ENCODE measurements around the gene FAM174A.

The FAM174A gene

DNA sequence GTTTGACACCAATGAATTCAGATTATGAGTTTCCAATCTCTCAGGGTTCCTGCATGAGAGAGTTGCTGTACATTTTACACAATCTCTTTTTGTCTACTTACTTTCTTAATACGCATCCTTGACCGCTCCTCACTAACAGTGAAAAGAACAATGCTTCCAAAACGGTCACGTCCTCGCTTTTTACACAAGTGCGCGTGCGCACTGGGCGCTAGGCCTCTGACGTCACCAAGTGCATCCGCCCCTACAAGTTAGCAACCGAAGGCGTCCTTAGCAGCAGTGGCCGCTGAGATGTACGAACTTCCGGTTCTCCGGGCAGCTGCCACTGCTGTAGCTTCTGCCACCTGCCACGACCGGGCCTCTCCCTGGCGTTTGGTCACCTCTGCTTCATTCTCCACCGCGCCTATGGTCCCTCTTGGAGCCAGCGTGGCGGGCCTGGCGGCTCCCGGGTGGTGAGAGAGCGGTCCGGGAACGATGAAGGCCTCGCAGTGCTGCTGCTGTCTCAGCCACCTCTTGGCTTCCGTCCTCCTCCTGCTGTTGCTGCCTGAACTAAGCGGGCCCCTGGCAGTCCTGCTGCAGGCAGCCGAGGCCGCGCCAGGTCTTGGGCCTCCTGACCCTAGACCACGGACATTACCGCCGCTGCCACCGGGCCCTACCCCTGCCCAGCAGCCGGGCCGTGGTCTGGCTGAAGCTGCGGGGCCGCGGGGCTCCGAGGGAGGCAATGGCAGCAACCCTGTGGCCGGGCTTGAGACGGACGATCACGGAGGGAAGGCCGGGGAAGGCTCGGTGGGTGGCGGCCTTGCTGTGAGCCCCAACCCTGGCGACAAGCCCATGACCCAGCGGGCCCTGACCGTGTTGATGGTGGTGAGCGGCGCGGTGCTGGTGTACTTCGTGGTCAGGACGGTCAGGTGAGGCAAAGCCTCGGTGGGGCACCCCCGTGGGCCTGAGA is at the start of gene FAM174A:
FAM174A (plus strand) TSS at position 315 of the 946 bp plus-strand sequence; CDS start at position 472, 157 bp downstream.
- peak; percentile 87 for DNase-seq

DNA sequence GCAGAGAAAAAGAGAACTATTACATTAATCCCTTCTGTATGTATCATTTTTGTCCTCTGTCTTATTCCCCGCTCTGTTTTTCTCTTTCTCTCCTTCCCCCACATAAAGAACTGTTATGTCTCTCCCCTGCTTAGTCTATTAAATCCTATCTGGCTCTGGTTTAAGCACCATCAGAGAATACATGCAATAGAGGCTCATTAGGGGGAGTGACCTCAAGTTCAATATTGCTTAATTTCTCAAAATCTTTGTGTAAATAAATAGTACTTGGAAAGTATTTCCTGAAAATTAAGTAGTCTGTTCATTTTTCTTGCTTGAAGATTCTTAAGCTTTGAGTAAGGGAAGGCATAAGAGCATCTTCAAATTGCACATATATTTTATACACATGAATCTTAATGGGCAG is 41.2 kb upstream of the FAM174A start:
- no peak for DNase-seq

DNA sequence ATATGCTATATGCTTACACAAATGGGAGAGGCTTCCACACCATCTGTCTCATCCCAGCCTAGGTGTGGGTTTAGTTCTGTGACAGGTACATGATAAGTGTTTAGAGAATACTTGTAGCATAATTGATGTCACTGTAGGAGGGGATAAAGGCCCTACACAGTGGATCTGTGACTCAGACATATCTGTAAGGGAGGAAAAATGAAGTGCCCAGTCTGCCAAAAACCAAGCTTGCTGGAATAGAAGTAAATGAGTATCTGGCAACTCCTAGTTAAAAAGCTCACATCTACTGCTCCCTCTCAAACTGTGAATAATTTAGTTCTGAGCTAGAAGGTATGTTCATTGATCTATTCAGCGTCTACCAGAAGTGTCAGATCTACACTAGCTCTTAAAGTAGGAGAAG is 38.9 kb upstream of the FAM174A start:
- peak; percentile 49 for DNase-seq

DNA sequence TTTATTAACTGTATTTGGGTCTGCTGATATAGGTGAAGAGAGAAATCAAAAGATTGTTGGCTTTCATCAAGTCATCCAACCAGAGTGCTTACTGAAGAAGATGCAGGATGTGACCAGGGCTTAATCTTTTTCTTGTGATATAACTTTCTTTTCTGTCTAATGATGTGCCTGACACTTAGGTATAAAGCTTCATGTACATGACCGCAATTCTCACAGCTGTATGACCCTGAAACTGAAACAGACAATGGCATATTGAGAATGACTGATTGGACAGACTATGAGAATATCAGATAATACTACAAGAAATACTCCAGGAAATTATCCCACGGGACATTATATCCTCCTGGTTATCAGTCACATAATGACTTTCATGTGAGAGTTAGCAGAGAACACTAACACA is 32.5 kb upstream of the FAM174A start:
- no peak for DNase-seq

DNA sequence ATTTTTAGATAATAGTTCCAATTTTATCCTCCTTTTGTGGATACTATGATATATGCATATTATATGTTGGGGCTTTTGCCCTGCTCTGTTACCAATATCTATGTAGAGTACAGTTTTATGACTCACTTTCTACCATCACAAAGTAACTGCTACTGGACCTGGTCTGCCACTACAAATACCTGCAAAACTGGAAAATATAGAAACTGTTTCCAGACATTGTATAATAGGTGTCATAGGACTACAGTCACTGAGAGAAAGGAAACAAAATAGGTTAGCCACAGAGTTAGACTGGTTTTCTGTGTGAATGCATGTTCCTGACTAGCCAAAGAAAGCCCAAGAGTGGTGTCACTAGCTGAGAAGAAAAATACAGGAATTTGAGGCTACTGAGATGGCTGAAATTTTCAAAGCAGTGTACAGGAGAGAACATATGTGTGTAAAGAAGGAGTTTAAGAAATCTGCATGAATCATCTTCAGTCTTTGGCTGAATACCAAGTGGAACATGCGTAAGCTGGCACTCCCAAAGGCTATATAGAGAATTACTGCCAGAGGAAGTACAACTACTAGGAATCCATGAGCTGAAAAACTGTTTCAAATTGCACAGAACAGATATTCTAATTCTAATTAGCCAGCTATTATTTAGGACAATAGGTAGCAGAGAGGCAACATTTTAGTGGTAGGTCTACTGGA is 29.0 kb upstream of the FAM174A start:
- peak; percentile 83 for DNase-seq

DNA sequence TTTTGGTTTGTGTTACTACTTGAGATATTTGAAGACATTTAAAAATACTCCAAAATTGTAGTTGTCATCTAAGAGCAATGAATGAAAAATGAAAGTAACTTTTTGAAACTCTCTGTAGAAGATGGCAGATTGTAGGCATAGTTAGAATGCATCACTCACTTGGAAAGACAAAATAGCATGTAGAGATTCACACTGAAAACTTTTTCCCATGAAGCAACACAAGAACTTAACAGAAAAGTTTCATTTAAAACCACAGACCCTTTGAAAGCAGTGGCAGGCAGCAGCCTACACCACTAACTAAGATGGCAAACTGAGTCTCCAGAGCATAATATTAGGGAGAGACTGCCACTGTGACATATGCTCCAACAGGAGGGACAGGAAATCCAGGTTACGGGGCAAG is 18.9 kb upstream of the FAM174A start:
- no peak for DNase-seq

DNA sequence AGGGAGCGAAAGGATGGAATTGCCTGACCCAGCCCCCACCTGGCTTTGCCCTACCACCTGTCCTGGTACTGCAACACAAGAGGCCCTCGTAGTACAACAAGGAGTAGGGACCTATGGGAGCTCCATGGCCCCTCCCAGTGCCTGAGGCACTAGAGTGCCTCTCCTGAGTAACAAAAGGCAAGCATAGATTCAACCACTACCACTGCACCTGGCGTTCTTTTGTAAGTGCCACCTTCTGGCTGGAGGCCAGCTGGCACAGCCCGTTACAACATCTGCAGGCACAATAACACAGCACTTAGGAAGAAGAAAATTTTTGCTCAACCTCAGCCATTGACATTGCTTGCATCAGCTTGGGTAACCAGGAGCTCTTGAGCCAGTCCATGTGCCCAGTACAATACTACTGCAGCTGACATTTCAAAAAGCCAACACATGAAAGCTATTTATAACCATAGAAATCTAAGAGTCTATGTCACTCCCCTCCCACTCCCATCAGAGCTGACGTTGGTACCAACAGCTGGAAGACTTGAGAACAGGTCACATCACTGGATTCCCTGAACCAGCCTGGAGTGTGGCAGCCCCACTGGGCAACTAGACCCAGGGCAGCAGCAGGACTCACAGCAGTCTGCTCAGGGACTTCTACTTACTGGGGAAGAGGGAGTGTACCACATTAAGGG is 17.7 kb upstream of the FAM174A start:
- DNase-seq: no peak

DNA sequence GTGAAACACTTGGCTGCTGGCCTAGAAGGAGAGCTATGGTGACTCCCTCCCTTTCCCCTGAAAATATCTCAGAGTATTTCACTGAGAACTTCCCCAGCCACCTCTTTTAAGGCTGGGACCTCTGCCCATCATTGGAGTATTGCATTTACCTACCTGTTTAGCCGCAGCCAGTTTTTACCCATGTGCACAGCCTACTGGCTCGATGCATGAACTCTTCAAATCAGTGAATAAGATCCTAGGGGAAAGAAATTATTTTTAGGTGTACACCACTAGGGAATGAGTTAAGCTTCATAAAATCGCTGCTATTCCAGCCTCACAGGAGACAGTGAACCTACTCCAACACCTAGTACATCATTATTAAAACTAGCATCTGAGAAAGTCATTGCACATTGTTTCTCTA is 16.8 kb upstream of the FAM174A start:
- no peak for DNase-seq

DNA sequence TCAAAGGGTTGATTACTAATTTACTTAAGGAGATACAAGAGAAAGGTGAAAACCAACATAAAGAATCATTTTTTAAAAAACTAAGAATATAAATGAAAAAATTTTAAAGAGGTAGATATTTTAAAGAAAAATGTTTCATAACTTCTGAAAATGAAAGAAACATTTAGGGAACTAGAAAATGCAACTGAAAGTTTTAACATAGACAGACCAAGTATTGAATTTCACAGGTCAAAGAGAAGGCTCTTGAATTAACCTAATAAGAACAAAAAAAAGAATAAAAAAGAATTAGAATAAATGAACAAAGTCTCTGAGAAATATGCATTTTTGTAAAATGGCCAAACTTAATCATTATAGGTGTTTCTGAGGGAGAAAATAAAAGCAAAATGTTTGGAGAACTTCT is 16.1 kb upstream of the FAM174A start:
- no peak for DNase-seq

DNA sequence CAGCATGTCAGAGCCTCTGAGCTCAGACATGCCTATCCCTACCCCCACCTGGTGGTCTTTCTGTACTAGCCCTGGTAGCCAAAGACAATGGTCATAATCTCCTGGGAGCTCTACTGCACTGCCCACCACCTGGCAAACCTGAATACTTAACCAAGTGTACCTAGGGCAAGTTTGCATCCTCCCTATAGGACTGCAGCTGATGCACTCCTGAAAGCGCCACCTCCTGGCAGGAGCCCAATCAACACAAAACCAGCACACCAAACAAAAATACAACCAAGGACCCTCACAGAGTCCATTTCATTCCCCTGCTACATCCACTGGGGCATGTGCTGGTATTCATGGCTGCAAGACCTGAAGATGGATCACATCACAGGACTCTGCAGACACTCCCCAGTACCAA is 14.8 kb upstream of the FAM174A start:
- DNase-seq: no peak

DNA sequence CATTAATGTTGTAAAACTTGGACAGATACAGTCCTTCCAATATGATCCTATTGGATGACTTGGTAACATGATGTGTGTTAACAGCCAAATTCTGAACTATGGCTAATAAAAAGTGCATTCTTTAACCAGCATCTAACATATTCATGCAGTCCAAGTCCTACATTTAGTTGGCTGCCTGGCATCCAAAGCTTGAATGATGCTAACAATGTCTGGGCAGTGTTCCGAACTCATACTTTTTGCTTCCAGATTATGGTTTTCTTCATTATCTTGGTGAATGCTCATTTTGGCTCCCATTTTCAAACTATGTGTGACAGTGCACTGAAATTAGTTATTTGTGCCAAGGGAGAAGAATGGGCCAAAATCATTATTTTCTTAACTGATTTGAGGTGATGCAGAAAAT is 2.8 kb downstream of the FAM174A start:
- DNase-seq: peak; percentile 62

DNA sequence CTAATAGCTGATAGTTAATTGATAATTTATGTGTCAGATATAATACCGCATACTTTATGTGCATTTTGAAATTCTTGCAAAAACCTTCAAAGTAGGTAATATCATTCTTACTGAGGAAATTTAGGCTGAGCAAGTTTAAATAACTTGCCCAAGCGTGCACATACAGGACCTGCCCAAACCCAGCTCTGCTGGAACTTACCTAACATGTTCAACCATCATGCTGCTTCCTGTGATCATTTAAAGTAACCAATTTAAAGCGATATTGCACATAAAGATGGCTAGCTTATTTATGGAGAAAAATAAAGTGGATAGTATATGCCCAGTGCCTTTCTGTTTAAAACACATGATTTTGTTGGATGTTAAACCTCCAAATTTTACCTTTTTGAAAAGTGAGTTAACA is 4.3 kb downstream of the FAM174A start:
- DNase-seq: no peak

DNA sequence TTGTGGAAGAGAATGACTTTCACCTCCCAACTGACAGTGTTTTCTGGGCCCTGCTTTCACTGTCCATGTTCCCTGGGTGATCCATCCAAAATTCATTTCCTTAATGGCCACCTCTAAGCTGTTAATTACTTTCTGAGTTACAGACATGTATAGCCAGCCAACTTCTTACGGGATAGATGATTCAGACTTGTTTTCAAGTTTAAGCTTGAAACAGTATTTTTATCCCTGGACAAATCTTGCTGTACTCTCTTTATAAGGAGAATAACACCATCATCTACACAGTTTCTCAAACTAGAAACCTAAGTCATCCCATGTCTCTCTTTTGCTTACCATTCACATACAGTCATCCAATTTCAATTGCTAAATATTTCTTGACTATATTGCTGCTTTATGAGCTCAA is 6.9 kb downstream of the FAM174A start:
- DNase-seq: no peak

DNA sequence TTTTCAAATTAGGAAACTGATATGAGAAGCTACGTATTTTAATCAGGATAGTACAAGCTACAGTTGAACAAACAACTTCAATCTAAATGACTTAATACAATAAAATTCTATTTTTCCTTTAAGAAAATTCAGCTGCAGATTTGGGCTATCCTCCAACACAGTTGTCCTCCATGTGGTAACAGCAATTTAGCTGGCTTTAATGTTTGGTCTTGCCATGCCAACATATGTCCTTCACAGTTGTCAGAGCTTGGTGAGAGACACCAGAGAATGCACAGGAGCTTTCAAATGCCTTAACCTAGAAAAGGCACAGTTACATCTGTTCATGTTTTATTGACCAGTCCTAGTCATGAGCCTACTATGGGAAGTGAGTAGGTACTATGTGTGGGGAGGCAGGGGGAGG is 10.8 kb downstream of the FAM174A start:
- DNase-seq: peak; percentile 26

DNA sequence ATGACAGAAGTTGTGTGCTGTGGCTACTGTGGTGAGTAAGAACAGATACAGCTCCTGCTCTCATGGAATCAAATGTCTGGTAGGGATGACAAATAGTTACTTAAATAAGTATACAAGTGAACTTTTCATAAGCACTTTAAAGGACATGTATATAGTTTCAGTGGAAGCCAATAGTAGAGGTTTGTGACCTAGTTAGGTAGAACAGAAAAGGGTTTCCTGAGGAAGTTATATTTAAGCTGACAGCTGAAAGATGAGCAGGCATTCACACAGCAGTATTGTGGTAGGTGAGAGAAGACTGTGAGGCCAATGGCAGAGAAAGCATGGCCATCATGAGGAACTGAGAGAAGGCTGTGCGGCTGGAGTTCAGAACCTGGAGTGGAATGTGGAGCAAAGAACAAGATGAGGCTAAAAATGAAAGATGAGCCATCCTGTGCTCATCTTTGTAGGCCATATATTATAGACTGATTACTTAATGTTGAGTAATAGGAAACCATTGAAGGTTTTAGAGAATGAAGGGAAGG is 15.4 kb downstream of the FAM174A start:
- no peak for DNase-seq

DNA sequence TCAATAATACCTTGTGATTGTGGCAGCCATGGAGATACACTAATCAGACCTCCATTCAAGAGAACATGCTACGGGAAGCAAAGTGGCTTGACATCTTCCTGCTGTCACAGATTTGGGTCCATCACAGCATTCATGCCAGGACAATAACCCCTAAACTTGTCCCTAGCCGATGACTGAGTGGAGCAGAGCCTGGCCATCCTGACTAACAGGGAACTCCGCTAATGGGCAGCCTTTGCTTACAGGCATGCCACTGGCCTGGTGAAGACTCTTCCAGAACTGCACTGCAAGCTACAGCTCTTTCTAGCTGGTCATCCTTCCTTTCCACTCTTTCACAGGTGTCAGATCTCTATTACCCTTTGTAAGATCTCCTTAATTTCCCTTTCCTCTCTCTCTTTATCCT is 16.0 kb downstream of the FAM174A start:
- DNase-seq: no peak

DNA sequence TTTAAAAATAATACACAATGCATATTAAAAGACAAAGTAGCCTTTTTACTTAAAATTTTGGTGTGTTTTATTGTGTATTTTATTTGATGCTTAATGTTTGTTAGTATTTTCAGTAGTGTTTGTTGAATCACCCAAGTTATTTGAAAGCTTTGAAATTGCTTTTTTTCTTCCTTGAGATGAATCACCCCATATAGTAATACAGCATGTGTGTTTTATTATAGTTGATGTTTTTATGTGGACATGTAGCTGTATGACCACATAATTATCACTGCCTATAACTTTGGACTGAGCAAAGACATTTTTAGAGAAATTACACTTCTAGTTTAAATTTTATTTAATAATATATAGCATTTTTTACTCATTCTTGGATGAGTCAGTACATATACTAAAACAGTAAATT is 18.0 kb downstream of the FAM174A start:
- no peak for DNase-seq

DNA sequence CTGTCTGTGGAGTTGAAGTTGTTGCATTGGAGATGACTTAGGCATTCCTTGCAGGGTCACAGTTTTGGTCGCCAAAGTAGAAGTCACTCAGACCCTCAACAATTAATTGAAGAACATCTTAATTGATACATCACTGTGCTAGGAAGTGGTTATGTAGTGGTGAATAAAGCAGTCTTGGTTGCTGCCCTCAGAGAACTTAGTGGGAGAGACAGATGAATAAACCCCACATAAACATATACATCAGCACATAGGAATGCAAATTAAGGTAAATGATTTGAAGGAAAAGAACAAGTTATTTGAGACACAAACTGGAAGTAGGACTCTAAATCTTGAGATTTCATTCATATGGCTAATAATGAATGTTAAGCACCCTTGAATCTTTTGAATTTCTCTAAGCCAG is 25.7 kb downstream of the FAM174A start:
- no peak for DNase-seq

DNA sequence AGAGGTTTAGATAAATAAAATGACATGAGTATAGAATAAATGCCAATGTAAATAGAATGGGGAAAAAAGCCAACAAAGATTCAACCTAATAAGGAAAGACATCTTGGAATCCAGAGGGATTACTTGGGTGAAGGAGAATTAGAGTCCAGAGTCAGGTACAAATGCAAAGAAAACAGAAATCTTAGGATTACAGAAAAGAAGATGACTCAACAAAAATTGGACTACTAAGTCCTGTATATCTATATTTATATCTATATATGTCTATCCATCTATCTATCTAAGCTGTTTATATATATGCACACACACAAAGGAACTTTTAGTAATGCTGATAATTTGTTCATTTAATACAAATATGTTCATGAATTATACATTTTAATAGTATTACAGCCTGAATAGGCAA is 27.6 kb downstream of the FAM174A start:
- no peak for DNase-seq

DNA sequence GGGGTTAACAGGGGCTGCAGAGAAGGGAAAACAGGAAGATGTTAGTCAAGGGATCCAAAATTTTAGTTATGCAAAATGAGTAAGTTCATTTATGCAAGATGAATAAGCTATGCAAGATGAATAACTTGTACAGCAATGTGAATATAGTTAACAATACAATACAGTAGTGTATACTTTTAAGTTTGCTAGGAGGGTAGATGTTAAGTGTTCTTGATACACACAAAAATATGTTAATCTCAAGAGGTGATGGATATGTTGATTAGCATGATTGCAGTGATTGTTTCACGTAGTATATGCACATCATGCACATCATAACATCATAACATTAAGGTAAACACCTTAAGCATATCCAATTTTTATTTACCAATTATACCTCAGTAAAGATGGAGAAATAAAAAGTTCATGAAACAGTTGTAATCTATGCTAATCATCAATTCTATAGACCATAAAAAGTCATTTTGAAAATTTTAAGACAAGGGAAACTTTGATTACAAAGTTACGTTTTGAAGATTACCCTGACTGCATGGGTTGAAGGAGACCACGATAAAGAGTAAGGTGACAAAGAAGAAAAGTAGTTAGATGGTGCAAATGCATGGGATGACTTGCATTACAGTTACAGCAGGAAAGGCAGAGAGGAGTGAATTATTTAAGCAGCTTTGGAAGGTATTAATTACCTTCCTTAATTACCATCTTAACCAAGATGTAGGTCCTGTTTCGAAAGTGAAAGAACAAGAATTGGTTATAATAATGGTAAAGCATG is 31.4 kb downstream of the FAM174A start:
- DNase-seq: no peak

DNA sequence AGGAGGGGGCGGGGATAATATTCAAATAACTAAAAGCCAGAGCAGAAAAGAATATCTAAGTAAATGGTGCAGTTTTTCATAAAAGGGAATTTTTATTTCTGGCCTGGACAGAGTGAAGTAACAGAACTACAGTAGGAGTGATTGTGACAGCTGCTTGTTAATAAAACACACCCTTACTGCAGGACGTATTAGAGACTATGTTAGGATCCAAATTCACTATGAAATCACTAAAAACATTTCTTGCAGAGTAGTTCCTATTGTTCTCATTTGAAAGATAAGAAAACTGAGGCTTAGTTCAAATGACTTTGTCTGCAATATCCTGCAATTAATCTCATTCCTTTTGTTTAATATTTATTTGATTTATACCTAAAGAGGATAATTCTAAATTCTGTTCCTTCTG is 39.5 kb downstream of the FAM174A start:
- DNase-seq: no peak

DNA sequence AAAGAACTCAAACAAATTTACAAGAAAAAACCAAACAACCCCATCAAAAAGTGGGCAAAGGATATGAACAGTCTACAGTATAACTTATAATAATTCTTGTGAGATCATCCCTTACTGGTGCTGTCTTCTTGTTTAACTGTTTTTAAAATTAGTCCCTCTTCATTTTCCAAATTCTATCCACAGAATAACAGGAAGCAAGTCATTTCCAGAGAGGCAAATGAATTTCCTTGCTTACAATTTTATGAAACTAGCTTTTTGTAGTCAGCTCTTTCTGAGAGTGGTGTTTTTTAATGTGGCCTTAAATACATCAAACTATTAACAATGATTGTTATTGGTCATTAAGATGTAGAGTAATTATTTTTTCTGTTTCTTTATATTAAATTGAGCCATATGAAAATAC is 40.6 kb downstream of the FAM174A start:
- DNase-seq: no peak

Measured in NCI-H446 treated with DMSO at 0.1 percent for 48 hours (cell line).